Measurements from ENCODE around the gene KRT84. TPM values are rescaled to one million over a fixed set of nuclear protein-coding genes. Genes with fewer than 3 reads are reported as not detected.
"Not testable (repeated sequence)": the region's sequence is repeated elsewhere in the genome, so short reads cannot be mapped to it uniquely, and the experiment has no call there.

The KRT84 gene
- total RNA-seq, 1 donor from 2014 or later: not detected

GRCh38 chr12:52352951-52353350 is 32.5 kb downstream of the KRT84 start:
- DNase-seq (ENCODE audit: missing footprints): no peak
- intact Hi-C loops (cut with DNase I): no loop called here
- ATAC-seq: no peak

GRCh38 chr12:52351196-52352059 is 34.0 kb downstream of the KRT84 start:
- intact Hi-C loops (cut with DNase I): no loop called here
- DNase-seq (ENCODE audit: missing footprints) (no peak), ATAC-seq (peak; percentile 57)

- no peak for ATAC-seq
- intact Hi-C loops (cut with DNase I): no loop called here
These were observed 34.7 kb downstream of the KRT84 start for GRCh38 chr12:52350786-52351185.

DNA sequence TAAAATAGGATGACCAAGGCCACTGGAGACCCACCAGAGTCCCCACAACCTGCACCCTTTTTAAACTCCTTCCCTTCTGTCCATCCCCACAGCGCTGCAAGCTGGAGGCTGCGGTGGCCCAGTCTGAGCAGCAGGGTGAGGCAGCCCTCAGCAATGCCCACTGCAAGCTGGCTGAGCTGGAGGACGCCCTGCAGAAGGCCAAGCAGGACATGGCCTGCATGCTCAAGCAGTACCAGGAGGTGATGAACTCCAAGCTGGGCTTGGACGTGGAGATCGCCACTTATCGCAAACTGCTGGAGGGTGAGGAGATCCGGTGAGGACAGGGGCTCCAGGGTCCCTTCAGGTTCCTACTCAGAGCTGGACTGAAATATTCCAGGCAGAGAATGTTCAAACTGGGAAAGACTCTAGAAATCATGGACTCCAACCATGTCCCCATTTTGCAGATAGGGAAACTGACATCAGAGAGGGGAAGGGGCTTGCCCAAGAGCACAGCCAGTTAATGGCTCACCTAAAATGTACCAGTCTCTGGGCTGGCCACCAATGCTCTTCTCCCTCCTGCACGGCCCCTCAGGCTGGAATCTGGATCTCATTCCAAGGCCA is 35.3 kb downstream of the KRT84 start:
- DNase-seq (ENCODE audit: missing footprints): no peak
- intact Hi-C loops (cut with DNase I): no loop called here
- no peak for ATAC-seq

More at GRCh38 chr12:52350786-52351185, 34.7 kb downstream of the KRT84 start:
- no peak for DNase-seq (ENCODE audit: missing footprints)

- ATAC-seq: no peak
- intact Hi-C loops (cut with DNase I): no loop called here
- no peak for DNase-seq (ENCODE audit: missing footprints)
These were observed 36.3 kb downstream of the KRT84 start for GRCh38 chr12:52349196-52349595.

DNA sequence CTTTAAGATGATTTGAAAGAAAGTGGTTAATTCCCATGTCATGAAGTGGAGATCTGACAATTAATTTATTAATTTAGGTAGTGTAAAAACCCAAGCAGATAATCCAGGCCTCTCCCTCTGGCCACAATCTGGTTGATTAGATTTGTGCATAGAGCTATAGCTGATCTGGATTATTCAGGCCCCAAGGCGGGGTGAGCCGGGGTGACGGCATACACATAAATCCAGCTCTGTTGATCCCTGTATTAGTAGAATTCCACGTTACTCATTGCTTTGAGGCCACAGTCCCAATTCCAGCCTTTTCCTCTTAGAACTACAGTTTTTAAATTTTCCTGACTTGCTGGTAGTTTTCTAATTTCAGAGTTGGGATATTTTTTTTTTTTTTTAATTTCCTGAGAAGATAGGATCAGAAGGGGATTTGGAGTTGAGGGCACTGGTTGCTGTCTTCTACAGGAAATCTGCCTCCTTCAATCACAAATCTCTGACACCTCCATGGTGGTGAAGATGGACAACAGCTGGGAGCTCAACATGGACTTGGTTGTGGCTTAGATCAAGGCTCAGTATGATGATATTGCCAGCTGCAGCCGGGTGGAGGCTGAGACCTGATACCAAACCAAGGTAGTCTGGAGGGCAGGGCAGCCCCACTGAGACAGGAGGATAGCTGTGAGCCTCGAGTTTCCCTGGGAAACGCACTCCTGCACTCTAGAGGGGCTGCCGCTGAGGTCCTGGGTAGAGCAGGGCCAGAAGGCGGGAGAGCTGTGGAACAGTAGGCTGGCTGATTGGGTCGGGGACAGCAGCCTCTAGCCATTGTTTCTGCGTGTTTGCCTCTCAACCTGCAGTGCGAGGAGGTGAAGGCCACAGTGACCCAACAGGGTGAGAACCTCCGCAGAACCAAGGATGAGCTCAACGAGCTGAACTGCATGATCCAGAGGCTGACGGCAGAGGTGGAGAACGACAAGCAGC is 37.6 kb downstream of the KRT84 start:
- intact Hi-C loops (cut with DNase I): no loop called here
- DNase-seq (ENCODE audit: missing footprints) (no peak), ATAC-seq (no peak)

DNA sequence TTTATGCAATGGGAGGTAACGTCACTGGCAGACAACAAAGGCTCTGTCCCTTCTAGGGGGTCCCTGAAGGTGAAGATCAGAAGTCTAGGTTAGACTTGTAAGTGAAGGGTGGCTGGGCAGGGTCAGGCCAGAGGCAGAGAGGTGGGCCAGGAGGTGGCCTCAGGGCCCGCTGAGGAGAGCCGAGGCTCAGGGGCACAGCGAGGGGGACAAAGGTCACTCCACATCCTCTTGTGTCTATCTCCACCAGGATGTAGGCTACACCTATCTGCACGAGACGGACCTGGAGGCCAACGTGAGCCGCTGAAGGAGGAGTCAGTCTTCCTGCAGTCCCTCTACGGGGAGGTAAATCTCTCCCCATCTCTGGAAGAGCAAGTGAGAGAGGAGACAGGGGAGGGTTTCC is 38.4 kb downstream of the KRT84 start:
- no peak for DNase-seq (ENCODE audit: missing footprints)
- no peak for ATAC-seq
- intact Hi-C loops (cut with DNase I): no loop called here

GRCh38 chr12:52346593-52346992 is 38.9 kb downstream of the KRT84 start:
- ATAC-seq (peak; percentile 80), DNase-seq (ENCODE audit: missing footprints) (no peak)
- intact Hi-C loops (cut with DNase I): no loop called here

DNA sequence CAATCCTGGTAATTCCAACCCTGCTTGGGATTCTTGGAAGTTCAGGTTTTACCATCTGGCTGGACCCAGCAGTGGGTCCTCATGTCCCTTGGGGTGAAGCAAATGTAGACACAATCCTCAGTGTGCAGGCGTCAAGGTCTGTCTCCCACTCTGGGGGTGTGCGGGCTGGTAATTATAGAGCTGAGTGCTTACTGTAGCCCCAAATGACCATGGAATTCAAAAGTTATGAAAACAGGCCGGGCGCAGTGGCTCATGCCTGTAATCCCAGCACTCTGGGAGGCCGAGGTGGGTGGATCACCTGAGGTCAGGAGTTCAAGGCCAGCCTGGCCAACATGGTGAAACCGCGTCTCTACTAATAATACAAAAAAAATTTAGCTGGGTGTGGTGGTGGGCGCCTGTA is 40.4 kb downstream of the KRT84 start:
- intact Hi-C loops (cut with DNase I); ATAC-seq; DNase-seq (ENCODE audit: missing footprints): not testable (repeated sequence)

GRCh38 chr12:52344111-52344510 is 41.3 kb downstream of the KRT84 start:
- ATAC-seq (no peak), DNase-seq (ENCODE audit: missing footprints) (no peak)
- intact Hi-C loops (cut with DNase I): no loop called here

DNA sequence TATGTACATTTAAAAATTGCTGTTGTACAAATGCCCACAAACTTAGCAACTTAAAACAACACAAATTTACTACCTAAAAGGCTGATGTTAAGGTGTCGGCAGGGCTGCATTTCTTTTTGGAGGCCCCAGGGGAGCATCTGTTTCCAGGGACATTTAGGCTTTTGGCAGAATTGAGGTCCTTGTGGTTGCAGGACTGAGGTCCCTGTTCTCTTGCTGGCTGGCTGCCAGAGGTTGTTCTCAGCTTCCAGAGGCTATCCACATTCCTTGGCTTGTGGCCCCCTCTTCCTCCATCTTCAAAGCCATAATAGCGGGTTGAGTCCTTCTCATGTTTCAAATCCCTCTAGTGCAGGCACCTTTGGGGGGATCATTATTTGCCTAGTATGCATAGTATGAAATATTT is 41.9 kb downstream of the KRT84 start:
- ATAC-seq: no peak

DNA sequence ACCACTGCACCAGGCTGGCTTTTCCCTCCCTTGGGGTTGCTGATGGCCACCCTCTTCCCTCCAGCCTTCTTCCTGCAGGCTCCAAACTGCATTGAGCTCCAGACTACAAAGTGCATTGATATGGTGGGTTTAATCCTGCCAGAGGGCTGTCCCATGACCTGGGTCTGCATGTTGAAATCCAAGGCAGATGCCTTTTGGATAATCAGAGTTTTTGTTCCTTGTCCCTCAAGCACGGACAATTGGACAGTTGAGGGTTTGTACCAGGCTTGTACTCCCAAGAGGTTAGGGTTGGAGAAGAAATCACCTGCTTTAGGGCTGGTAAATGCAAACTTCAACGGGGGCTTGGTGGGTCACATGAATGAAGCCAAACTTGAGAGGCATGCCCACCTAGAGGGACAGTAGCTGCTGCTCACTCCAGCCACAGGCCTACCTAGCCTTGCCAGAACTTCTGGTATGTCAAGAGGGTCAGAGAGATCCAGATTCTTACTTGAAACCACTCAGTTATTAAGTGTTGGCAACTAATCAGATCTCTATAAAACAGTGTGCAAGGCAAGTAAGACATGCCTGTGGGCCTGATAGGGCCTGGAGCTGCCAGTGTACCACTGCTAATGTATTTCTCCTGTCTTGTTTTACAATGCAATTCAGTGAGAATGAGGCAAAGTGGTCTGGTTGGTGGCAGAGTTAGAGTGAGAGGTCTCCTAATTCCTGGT is 42.5 kb downstream of the KRT84 start:
- DNase-seq (ENCODE audit: missing footprints): no peak

More for the DNA sequence above, 41.9 kb downstream of the KRT84 start:
- intact Hi-C loops (cut with DNase I): no loop called here
- no peak for DNase-seq (ENCODE audit: missing footprints)

DNA sequence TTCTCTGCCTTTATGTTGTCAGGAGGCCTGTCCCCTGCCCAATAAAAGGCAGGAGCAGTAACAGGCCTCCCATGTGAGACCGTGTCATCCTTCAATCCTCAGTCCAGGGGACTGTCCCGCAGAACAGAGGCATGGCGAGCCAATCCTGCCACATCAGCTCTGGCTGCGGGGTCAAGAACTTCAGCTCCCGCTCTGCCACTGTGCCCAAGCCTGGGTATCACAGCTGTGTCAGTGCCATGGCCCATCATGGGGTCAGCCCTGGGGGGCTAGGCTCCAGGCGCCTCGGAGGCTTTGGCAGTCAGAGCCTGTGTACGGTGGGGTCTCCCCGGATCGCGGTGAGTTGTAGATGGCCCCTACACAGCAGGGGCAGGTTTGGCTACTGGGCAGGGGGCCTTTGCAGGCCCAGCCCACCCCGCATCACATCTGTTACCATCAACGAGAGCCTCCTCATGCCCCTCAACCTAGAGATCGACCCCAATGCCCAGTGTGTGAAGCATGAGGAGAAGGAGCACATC is 44.3 kb downstream of the KRT84 start:
- intact Hi-C loops (cut with DNase I): no loop called here
- ATAC-seq: no peak
- no peak for DNase-seq (ENCODE audit: missing footprints)

More for the DNA sequence above, 42.5 kb downstream of the KRT84 start:
- intact Hi-C loops (cut with DNase I): no loop called here
- no peak for ATAC-seq

DNA sequence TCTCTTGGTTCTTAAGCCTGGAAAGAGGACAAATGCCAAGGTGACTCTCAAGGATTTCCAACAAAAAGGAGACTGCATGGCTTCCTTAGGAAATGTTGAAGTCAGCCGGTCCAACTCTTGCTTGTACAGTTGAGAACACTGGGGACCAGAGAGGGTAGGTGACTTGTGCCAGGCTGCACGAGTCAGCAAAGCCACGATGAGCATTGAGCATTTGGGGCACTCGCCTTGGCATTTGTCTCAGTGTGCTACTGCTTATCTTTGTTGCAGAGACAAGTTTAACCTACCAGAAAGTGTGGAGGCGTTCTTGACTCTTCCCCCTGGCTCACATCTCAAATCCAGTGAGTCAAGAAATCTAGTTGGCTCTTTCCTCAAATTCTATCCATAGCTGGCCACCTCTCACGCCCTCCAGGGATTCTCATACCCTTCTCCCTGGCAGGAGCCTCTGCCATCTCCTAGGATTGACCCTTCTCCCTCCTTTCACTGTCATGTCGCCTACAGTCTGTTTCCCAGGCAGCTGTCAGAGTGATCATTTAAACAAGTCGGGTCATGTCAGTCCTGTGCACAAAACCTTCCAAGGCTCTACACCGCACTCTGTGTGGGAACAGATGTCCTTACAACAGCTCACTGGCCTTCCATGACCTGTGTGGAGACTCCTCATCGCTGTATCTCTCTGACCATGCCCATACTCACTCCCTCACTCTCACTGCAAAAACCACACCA is 47.1 kb downstream of the KRT84 start:
- DNase-seq (ENCODE audit: missing footprints): no peak
- intact Hi-C loops (cut with DNase I): no loop called here
- no peak for ATAC-seq

- intact Hi-C loops (cut with DNase I): no loop called here
- DNase-seq (ENCODE audit: missing footprints): no peak
- ATAC-seq: no peak
These were observed 48.4 kb downstream of the KRT84 start for GRCh38 chr12:52337054-52337453.

DNA sequence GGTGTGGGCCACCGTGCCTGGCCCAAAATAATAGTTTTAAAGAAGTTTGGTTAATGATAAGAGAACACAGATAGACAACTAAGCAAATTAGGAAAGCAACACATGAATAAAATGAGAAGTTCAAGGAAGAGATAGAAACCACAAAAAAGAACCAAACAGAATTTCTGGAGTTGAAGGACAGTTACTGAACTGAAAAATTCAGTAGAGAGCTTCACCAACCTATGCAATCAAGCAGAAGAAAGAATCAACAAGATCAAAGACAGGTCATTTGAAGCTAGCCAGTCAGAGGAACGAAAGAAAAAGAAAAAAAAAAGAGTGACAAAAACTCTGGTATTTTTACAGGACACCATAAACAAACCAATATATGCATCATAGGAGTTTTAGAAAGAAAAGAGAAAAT is 48.8 kb downstream of the KRT84 start:
- intact Hi-C loops (cut with DNase I): no loop called here
- no peak for ATAC-seq
- DNase-seq (ENCODE audit: missing footprints): no peak

- no peak for DNase-seq (ENCODE audit: missing footprints)
- intact Hi-C loops (cut with DNase I): no loop called here
- ATAC-seq: no peak
These were observed 49.7 kb downstream of the KRT84 start for GRCh38 chr12:52335598-52336262.
